ENCODE results near the gene NUP210.

DNA sequence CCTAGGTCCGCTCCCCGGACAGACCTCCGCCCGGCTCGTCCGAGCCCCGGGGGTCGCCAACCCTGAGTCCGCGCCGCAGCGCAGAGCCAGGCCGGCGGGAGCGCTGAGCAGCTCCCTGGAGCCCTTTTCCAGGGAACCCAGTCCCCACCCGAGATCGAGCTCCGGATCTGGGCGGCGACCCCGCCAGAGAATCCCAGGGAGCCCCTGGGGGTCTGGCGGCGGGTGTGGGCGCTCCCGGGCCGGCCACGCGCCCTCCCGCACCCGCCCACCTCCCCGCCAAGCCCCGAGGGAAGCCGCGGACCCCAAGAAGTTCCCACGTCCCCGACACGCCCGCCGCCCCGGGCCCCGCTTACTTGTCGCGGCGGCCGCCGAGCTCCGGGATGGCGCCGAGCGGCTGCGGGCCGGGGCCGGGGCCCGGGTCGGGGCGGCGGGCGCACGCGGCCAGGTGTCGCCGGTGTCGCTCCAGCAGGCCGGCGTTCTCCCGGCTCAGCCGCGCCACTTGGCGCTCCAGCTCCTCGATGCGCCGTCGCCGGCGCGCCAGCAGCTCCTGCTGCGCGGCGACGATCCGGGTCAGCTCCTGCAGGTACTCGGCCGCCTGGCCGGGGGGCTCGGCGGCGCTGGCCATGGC lies 137.7 kb downstream of the NUP210 start:
- no peak for TF ChIP-seq TAF1 (IDR thresholded peaks at IDR 0.05; ENCODE audit: borderline replicate concordance, insufficient read depth, low read length)
- no peak for TF ChIP-seq POLR2AphosphoS5 (IDR thresholded peaks at IDR 0.05; ENCODE audit: low read depth, low read length)
- no peak for TF ChIP-seq SIN3A (IDR thresholded peaks at IDR 0.05; ENCODE audit: borderline replicate concordance, insufficient read depth, low read length)
- TF ChIP-seq, protein P1, sequence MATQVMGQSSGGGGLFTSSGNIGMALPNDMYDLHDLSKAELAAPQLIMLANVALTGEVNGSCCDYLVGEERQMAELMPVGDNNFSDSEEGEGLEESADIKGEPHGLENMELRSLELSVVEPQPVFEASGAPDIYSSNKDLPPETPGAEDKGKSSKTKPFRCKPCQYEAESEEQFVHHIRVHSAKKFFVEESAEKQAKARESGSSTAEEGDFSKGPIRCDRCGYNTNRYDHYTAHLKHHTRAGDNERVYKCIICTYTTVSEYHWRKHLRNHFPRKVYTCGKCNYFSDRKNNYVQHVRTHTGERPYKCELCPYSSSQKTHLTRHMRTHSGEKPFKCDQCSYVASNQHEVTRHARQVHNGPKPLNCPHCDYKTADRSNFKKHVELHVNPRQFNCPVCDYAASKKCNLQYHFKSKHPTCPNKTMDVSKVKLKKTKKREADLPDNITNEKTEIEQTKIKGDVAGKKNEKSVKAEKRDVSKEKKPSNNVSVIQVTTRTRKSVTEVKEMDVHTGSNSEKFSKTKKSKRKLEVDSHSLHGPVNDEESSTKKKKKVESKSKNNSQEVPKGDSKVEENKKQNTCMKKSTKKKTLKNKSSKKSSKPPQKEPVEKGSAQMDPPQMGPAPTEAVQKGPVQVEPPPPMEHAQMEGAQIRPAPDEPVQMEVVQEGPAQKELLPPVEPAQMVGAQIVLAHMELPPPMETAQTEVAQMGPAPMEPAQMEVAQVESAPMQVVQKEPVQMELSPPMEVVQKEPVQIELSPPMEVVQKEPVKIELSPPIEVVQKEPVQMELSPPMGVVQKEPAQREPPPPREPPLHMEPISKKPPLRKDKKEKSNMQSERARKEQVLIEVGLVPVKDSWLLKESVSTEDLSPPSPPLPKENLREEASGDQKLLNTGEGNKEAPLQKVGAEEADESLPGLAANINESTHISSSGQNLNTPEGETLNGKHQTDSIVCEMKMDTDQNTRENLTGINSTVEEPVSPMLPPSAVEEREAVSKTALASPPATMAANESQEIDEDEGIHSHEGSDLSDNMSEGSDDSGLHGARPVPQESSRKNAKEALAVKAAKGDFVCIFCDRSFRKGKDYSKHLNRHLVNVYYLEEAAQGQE (IDR thresholded peaks at IDR 0.05; ENCODE audit: insufficient read depth in 1 of 2, low read depth in 2 of 2, low read length in 2 of 2), result no peak

All from PFSK-1 (cell line).